Measurements from ENCODE around the gene CMTM1.

Gene CMTM1

DNA sequence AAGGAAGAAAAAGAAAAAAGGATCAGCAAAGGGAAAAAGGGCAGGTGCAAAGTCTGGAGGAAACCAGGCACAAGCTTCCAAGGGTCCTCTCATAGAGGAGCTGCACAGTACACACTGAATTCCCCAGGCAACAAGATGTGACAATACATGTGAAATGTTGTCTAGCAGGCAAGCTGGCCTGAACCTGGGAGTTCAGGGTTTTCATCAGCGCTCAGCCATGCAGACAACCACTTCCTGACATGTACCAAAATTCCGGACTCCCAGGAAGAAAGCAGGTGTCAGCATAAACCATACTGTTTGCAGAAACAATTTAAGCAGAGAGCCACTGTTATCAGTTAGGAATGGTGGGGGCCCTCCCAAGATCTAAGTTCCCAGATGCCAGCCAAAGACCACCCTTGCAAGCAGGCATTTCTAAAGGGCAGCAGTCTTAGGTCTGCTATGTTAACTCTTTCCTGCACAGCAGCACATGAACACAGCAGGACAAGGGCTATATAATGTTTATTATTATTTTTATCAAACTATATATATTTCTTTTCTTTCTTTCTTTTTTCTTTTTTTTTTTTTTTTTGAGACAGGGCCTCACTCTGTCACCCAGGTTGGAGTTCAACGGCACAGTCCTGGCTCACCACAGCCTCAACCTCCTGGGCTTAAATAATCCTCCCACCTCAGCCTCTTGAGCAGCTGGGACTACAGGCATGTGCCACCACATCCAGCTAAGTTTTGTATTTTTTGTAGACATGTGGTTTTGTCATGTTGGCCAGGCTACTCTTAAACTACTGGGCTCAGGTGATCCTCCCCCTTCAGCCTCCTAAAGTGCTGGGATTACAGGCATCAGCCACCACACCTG lies 26.4 kb upstream of the CMTM1 start:
- no peak for DNase-seq

DNA sequence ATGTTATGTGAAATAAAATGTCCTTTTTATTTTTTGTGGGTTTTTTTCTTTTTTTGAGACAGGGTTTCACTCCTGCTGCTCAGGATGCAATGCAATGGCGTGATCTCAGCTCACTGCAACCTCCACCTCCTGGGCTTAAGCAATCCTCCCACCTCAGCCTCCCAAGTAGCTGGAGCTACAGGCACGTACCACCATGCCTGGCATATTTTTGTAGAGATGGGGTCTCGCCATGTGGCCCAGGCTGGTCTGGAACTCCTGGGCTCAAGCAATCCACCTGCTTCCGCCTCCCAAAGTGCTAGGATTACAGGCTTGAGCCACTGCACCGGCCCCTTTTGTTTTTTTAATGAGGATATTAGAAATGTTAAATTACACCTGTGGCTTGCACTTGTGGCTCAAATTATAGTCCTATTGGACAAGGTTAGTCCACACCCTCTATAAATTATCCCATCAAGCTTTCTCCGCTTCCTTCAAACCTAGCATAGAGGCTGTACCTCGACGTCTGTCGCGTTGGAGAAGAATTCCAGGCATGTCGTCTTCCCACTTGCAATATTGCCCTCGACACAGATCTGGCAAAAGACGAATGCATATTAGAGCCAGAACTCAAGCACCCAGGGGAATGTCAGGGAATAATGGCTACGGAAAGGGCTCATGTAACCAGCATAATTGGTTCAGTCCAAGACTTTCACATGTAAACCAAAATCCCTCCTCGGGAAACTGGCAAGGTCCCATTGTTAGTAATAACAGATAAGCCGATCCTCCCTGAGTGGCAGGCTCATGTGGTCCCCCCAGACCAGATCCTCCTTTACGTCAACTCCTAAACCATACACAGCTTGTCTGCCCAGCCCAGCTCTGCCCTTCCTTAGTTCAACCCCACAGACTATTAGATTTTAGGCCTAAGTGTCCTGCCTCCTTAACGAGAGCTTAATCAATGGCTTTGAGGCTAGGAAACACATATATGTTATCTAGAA lies 24.6 kb upstream of the CMTM1 start:
- DNase-seq: no peak

GRCh38 chr16:66542396-66542795 lies 23.8 kb upstream of the CMTM1 start:
- no peak for DNase-seq

DNA sequence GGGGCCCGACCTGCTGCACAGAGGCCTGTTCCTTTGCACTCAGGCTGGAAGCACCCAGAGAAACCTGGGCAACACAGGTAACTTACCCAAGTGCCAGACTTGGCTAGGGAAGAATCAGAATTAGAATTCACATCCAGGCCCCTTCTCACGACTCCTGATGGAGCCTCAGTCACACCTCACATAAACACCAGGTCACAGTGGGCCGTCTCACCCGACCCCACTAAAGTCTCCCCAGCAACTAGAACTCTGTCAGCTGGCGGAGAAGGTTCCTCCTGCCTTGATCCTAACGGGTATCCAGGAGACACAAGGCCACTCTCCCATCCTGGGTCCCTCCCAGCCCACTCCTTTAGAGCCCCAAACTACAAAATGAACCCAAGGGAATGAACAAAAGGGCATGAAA lies 22.7 kb upstream of the CMTM1 start:
- DNase-seq: no peak

GRCh38 chr16:66544016-66544757 lies 22.1 kb upstream of the CMTM1 start:
- DNase-seq: no peak

DNA sequence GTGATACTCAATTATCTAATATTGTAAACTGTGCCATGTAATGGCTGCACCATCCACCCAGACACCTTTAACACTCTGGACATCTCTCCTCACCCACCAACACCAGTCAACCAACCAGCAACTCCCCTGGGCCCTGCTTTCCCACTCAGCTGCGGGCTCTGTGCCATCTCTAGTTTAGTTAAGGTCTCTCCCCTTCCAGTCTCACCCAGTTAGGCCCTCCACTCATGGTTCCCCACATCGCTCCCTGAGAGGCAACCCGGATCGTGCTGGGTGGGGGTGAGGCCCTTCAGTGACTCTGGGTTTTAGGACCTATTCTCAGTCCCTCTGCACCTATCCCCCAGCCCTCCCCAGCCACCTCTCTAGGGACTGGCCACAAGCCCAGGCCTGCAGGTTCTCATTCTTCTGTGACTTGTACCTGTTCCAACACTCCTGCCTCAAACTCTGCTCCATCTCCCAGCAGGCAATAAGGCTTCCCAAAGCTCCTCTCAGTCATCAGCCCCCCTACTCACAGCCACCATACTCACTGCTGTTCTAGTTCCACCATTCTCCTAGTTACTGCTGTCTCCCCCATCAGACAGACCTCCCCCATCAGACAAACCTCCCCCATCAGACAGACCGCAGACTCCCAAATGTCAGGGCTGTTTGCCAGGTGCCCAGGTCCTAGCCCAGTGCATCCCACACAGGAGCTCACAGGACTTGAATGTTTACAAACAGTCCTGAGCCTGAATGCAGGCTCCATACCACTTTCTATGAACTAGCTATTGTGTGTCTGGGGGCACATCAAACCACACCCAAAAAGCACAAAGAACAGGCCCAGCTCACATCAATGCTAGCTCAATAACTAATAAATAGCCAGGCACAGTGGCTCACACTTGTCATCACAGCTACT lies 18.9 kb upstream of the CMTM1 start:
- no peak for DNase-seq

DNA sequence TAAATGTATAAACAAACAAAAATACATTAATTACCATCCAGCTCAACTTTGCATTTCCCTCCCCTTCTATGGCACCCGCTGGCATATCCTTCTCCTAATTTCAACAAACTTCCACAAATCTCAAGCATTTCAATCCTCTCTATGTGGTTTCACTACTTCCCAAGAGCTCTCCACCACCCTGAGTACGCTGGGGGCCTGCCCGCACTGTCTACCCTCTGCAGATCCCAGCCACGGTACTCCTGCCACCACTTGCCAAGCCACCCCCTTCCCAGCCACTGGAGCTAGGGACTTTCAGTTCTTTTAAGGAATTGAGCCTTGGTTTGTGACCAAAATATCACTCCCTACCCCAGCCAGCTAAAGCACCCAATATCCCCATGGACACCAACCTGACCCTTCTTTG lies 18.2 kb upstream of the CMTM1 start:
- DNase-seq: no peak

- no peak for DNase-seq
These were observed 17.4 kb upstream of the CMTM1 start for GRCh38 chr16:66548868-66549267.

DNA sequence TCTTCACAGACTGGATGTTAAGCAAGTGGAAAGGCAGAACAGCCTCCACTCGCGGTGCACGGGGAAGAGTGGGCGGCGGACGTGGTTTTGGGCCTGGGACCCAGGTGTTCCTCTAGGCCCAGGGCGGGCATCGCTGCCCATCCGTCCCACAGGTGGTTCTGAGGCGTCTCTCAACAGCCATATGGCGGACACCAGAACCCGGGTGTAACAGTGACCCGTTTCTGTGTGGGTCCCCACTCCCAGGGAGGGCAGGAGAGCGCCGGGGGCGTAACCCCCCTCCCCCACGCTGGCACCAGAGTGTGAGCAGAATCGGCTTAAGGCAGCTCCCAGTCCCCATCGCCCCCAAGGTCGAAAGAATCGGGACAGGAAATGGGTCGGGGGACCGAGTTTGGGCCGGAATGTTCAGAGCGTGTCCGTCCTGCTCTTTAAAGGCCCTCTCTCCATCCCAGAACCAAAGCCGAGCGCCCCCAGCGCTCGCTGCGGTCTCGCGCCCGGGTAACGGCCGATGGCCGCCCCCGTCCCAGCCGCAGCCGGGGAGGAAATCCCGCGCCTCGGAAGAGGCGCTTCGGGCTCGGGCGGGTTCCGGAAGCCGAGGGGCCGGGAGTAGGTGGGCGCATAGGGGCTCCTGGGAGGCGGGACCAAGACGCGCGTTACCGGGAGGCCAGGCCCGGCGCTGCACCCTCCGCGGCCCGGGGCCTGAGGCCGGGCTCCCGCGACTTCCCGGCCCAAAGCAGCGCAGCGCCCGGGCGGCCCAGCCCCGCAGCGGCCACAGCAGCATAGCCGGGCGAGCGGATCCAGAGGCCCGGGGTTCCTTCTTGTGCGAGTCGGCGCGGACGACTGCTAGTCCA lies 16.7 kb upstream of the CMTM1 start, which contains the start of gene TK2:
Gene TK2 (minus strand): TSS at position 839 of the 848 bp plus-strand sequence. CDS start 61 bp downstream, at position 778.
- DNase-seq: peak; percentile 88

- peak; percentile 75 for DNase-seq
These were observed 14.9 kb upstream of the CMTM1 start for GRCh38 chr16:66551348-66551759.

DNA sequence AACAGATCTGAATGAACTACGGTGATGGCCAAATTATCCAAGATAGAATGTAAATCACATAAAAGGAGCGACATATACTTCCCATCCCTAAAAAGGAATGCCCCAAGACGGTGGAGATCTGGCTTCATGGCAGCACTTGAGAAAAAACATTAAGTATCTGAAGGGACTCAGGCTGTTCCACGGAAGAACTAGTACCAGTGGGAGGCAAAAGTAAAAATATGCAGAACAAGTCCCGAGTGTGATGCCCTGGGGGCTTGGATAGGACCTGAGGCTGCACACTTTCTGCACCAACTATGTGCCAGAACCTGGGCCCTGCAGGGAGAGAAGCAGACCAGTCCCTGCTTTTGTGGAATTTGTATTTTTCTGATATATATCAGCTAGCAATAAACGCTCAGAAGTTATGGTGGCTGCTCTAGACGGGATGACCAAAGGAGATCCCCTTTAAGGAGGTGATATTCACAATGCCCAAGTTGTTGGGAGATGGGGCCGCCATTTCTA lies 14.4 kb upstream of the CMTM1 start:
- DNase-seq: no peak

GRCh38 chr16:66552286-66553177 lies 13.7 kb upstream of the CMTM1 start, which contains the start of gene CKLF:
TSS of gene CKLF (plus strand) at chr16:66552576. CDS start at chr16:66552716, 140 bp downstream.
- peak; percentile 95 for DNase-seq

DNA sequence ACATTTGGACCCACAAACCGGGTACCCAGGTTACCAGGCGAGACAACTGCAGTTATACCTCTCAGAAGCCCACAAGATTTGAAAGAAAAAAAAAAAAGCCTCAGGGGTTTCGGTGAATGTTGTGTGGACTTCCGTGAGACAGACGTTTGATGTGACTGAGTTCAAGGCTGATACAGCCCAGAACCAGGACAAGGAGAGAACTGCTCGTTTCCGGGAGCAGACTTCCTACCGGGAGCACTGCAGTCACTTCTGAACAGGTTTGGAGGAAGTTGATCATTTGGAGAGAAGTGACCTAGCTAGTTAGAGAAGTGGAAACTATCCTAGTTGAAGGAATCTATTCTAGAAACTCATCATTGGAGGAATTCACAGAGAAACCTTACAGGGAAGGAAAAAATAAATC lies 13.0 kb upstream of the CMTM1 start:
- DNase-seq: no peak

GRCh38 chr16:66554021-66554420 lies 12.2 kb upstream of the CMTM1 start:
- no peak for DNase-seq

DNA sequence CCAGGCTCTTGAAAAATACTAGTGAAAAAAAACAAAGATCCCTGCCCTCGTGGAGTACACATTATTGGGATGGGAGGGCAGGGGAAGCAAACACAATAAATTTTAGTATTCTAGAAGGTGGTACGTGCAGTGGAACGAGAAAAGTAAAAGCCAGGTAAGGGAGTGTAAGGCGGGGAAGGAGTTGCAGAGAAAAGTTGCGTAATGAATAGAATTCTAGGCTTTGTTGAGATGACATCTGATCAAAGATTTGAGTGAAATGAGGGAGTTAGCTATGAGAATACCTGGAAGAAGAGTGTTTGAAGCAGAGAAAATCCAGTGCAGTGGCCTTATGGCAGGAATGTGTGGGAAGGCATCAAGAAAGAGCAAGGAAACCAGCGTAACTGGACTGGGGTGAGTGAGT lies 11.7 kb upstream of the CMTM1 start:
- DNase-seq: no peak

DNA sequence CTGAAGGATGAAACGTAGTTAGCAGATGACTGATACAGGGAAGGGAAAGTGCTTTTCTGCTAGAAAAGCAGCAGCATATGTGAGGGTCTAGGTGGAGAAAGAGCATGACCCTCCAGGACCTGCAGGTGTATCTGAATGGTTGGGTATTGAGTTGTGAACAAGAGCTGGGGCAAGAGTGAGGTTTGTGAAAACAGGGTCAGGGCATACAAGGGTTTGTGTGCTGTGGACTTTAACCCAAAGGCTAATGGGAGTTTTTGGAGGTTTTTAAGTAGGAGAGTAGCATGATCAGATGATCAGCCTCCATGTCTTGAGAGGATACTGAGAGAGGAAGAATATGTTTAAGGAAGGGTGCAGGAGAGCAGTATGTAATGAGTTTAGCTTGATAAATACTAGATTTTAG lies 6.1 kb upstream of the CMTM1 start:
- no peak for DNase-seq

DNA sequence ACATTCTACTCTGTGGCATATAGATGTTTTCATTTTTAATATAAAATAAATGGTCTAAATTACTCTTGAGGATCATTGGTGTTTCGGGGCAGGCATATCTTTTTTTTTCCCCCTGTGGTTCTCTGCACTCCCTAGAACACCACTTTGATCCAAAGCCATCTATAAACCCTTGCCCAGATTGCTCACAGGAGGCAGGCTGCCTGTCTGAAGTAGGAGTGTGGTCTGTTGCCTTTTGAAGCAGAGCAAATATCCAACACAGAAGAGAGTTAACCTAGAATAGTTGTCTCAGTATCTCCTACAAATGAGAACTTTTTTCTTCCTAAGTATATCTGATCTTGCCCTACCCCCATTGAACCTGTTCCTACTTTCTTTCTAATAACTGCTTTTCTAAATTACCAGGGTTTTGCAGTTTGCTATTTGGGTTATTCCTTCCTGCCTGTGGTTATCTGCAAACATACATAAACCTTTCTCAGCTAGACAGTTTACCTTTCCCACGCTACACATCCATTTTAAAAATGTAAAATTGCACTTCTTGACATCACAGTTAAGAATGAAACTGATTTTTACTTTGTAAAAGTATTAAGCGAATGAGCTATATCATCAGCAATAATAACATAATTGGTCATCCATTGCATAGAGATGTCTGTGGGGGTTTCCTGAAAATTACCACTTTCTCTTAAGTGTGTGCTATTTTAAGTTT lies 4.7 kb upstream of the CMTM1 start:
- no peak for DNase-seq

DNA sequence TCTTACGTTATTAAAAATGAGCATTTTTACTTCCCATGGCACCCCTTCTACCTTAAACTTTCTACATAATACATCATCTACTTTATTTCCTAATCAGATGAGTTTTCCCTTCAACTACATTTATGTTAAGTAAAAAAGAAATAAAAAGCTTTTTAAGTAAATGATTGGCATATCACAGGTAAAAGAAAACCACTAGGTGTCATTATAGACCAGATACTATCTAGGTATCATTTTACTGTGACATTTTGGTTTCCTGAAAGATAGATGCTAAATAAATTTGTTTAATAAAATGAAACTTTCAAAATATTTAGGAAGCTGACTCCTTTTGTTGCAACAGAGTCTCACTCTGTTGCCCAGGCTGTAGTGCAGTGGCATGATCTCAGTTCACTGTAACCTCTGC lies 3.8 kb upstream of the CMTM1 start:
- DNase-seq: no peak

DNA sequence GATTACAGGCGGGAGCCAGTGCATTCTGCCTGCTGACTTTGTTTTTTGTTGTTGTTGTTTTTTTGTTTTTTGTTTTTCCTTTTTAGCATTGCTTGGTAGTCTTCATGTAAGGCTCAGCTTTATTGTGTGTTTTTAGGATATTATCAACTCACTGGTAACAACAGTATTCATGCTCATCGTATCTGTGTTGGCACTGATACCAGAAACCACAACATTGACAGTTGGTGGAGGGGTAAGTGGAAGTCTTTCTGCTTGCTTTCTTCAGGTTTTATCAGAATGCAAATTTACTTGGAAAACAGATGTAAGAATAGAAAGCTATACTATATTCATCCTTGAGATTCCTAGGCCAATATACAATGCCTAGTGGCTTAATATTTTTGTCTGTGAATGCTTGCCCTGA lies 3.3 kb upstream of the CMTM1 start:
- no peak for DNase-seq
